Fibroblast of mammary gland (primary cell): ENCODE results near the gene MYO1D.

Experiments
- DNase-seq: peaks from one replicate; pipeline ENCODE4 v3.0.0-alpha.2; 2010; ENCODE audit warnings: low read depth
- H3K4me3 ChIP-seq: 2 replicates; pipeline ENCODE4 v1.5.1; 2011; ENCODE audit warnings: low read depth, mild to moderate bottlenecking, low read length, moderate library complexity; ENCODE audit not compliant: control insufficient read depth
- CTCF ChIP-seq: conservative IDR thresholded peaks from 2 replicates; pipeline ENCODE4 v1.5.1; 2011; ENCODE audit warnings: low read depth, low read length, inconsistent platforms; ENCODE audit not compliant: control insufficient read depth, insufficient read depth

The MYO1D gene

GRCh38 chr17:32516940-32517701, 359.8 kb downstream of the MYO1D start:
- no peak for TF ChIP-seq CTCF
- H3K4me3 ChIP-seq, result no peak overlapping the region
- no peak for DNase-seq

GRCh38 chr17:32516450-32516849, 360.5 kb downstream of the MYO1D start:
- DNase-seq, result no peak
- no peak overlapping the region for H3K4me3 ChIP-seq
- TF ChIP-seq CTCF, result no peak

GRCh38 chr17:32515677-32516383, 361.1 kb downstream of the MYO1D start:
- H3K4me3 ChIP-seq, result no peak overlapping the region
- DNase-seq, result no peak

GRCh38 chr17:32514606-32515005, 362.3 kb downstream of the MYO1D start:
- TF ChIP-seq CTCF, result no peak
- no peak overlapping the region for H3K4me3 ChIP-seq
- DNase-seq, result no peak

More at GRCh38 chr17:32515677-32516383, 361.1 kb downstream of the MYO1D start:
- TF ChIP-seq CTCF, result no peak

GRCh38 chr17:32513579-32513978, 363.3 kb downstream of the MYO1D start:
- no peak for DNase-seq
- no peak for TF ChIP-seq CTCF
- no peak overlapping the region for H3K4me3 ChIP-seq

- no peak for TF ChIP-seq CTCF
- H3K4me3 ChIP-seq, result no peak overlapping the region
- no peak for DNase-seq
Measured at GRCh38 chr17:32512328-32512727, 364.6 kb downstream of the MYO1D start.
